Measurements from ENCODE around the gene QSOX2. TPM values are rescaled to one million over a fixed set of nuclear protein-coding genes. Genes with fewer than 3 reads are reported as not detected.

QSOX2 gene
- polyA plus RNA-seq, 2 of the 4 experiments (the other 2 are of a cell fraction) = 22.3 to 30.2 TPM

DNA sequence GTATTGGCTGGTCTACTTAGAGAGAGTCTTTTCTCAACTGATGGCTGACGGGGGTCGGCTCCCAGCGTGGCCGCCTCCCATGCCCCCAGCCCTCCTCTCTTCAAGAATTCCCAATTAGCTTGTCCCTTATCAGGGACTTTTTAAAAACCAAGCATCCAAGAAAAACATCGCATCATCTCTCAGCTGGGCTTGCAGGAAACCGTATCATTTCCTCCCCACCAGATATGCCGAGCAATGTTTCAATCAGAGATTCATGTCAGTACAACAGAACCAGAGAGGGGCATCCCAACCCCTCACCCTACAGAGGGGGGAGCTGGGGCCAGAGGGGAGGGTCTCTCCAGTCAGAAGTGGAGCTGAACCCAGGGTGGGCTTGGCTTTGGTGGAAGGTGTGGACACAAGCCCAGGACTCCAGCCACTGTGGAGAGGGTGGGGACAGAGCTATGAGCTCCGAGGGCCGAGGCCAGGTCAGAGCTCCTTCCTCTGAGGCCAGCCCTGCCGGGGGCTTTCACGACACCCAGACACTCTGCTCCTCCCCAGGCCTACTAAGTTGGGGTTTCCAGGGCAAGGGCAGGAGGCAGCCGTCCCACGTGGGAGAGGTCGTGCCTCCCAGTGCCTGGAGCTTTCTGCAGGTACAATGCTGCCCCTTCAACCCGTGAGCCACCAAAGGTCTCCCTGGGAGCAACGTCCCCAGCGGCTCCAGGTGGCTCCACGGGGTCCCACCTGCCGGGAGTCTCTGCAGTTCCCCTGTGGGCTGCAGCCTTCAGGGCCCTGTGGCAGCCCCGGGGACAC, 87.9 kb downstream of the QSOX2 start:
- Histone ChIP-seq H3K4me1 (no peaks in the 10 kb centered on the region), H3K27ac (no peak overlapping the region), H3K9me3 (no peaks in the 10 kb centered on the region), H3K4me3 (no peak overlapping the region), H3K4me2 (no peak overlapping the region)
- ATAC-seq (no peak), FAIRE-seq (no peak), DNase-seq (ENCODE audit: low read depth in 1 of 2, low spot score in 1 of 2) (no peak)
- POLR2A ChIA-PET = no interaction called here
- no peak for TF ChIP-seq ZSCAN20 (CRISPR knock-in tag; IDR thresholded peaks at IDR 0.05)
- TF ChIP-seq PHF8 (IDR thresholded peaks at IDR 0.05; ENCODE audit: borderline replicate concordance, low read depth) = no peak
- no peak for TF ChIP-seq HMGXB4 (CRISPR knock-in tag; IDR thresholded peaks at IDR 0.05; ENCODE audit: borderline replicate concordance)
- no peak for TF ChIP-seq BHLHE40 (IDR thresholded peaks at IDR 0.05; ENCODE audit: low read depth, low read length)
- TF ChIP-seq CBX8 (IDR thresholded peaks at IDR 0.05) = no peak
- TF ChIP-seq CHD4 (IDR thresholded peaks at IDR 0.05; ENCODE audit: borderline replicate concordance) = no peak
- TF ChIP-seq MYC (IDR thresholded peaks at IDR 0.05; ENCODE audit: borderline replicate concordance, low read length) = no peak
- TF ChIP-seq, protein P1, sequence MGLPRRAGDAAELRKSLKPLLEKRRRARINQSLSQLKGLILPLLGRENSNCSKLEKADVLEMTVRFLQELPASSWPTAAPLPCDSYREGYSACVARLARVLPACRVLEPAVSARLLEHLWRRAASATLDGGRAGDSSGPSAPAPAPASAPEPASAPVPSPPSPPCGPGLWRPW (IDR thresholded peaks at IDR 0.05) = no peak
- TF ChIP-seq HDAC2 (IDR thresholded peaks at IDR 0.05) = no peak
- TF ChIP-seq ZC3H11A (IDR thresholded peaks at IDR 0.05) = no peak
- TF ChIP-seq, protein P2, sequence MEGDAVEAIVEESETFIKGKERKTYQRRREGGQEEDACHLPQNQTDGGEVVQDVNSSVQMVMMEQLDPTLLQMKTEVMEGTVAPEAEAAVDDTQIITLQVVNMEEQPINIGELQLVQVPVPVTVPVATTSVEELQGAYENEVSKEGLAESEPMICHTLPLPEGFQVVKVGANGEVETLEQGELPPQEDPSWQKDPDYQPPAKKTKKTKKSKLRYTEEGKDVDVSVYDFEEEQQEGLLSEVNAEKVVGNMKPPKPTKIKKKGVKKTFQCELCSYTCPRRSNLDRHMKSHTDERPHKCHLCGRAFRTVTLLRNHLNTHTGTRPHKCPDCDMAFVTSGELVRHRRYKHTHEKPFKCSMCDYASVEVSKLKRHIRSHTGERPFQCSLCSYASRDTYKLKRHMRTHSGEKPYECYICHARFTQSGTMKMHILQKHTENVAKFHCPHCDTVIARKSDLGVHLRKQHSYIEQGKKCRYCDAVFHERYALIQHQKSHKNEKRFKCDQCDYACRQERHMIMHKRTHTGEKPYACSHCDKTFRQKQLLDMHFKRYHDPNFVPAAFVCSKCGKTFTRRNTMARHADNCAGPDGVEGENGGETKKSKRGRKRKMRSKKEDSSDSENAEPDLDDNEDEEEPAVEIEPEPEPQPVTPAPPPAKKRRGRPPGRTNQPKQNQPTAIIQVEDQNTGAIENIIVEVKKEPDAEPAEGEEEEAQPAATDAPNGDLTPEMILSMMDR (IDR thresholded peaks at IDR 0.05) = no peak
- no peak for TF ChIP-seq SMC3 (IDR thresholded peaks at IDR 0.05)
- TF ChIP-seq, protein P3, sequence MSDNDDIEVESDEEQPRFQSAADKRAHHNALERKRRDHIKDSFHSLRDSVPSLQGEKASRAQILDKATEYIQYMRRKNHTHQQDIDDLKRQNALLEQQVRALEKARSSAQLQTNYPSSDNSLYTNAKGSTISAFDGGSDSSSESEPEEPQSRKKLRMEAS (IDR thresholded peaks at IDR 0.05) = no peak
- TF ChIP-seq GATA3 (IDR thresholded peaks at IDR 0.05; ENCODE audit: borderline replicate concordance) = no peak
- 45% methylated on average over 15 of the region's 20 CpGs for WGBS (ENCODE audit: missing lambda C conversion rate)
- CTCF ChIA-PET = interaction anchor here (0.7 to 1.8 kb wide), 8 partner anchors 10 to 456 kb away, joined by 3 to 7 read pairs (median 3); partner anchors contain the start of gene KCNT1

Other genes starting within 250 kb of the QSOX2 start
- 12.7 and 16.1 TPM in 2 replicates for gene NACC2, start 150.5 kb downstream of the QSOX2 start, polyA plus RNA-seq (2011; rRNA removed)
- gene NACC2, start 150.5 kb downstream of the QSOX2 start, polyA plus RNA-seq (2017; fragmentation: RNase III; extraction: RNeasy Plus Mini Kit Qiagen cat#74134 plus additional on column Dnase treatment) = 28.4 to 29.5 TPM (median 29.2 TPM) in 3 replicates
- 13.0 and 15.3 TPM in 2 replicates for gene TMEM250, start 126.9 kb downstream of the QSOX2 start, polyA plus RNA-seq (2011; rRNA removed)
- gene TMEM250, start 126.9 kb downstream of the QSOX2 start, polyA plus RNA-seq (2017; fragmentation: RNase III; extraction: RNeasy Plus Mini Kit Qiagen cat#74134 plus additional on column Dnase treatment) = 31.4 to 35.2 TPM (median 34.0 TPM) in 3 replicates
- 0.03 and 0.04 TPM in 2 replicates for gene LHX3, start 40.7 kb downstream of the QSOX2 start, polyA plus RNA-seq (2011; rRNA removed)
- gene LHX3, start 40.7 kb downstream of the QSOX2 start, polyA plus RNA-seq (2017; fragmentation: RNase III; extraction: RNeasy Plus Mini Kit Qiagen cat#74134 plus additional on column Dnase treatment) = 0.03 to 0.04 TPM in 2 of 3 replicates, not detected in the other
- under 0.01 and 0.03 TPM in 2 replicates for gene CCDC187, start 58.3 kb upstream of the QSOX2 start, polyA plus RNA-seq (2011; rRNA removed)
- 0.03 TPM in 1 of 3 replicates, not detected in the others for gene CCDC187, start 58.3 kb upstream of the QSOX2 start, polyA plus RNA-seq (2017; fragmentation: RNase III; extraction: RNeasy Plus Mini Kit Qiagen cat#74134 plus additional on column Dnase treatment)
- 2.1 TPM in 2 replicates for gene GPSM1, start 81.7 kb upstream of the QSOX2 start, polyA plus RNA-seq (2011; rRNA removed)
- gene GPSM1, start 81.7 kb upstream of the QSOX2 start, polyA plus RNA-seq (2017; fragmentation: RNase III; extraction: RNeasy Plus Mini Kit Qiagen cat#74134 plus additional on column Dnase treatment) = 8.2 to 9.9 TPM (median 8.8 TPM) in 3 replicates
- 5.1 and 8.0 TPM in 2 replicates for gene DNLZ, start 117.9 kb upstream of the QSOX2 start, polyA plus RNA-seq (2011; rRNA removed)
- gene DNLZ, start 117.9 kb upstream of the QSOX2 start, polyA plus RNA-seq (2017; fragmentation: RNase III; extraction: RNeasy Plus Mini Kit Qiagen cat#74134 plus additional on column Dnase treatment) = 19.0 to 19.9 TPM (median 19.1 TPM) in 3 replicates
- gene CARD9, start 127.9 kb upstream of the QSOX2 start, polyA plus RNA-seq (2011; rRNA removed) = 0.21 and 0.25 TPM in 2 replicates
- 0.94 to 1.2 TPM (median 0.94 TPM) in 3 replicates for gene CARD9, start 127.9 kb upstream of the QSOX2 start, polyA plus RNA-seq (2017; fragmentation: RNase III; extraction: RNeasy Plus Mini Kit Qiagen cat#74134 plus additional on column Dnase treatment)
- 2.7 and 3.1 TPM in 2 replicates for gene SNAPC4, start 154.4 kb upstream of the QSOX2 start, polyA plus RNA-seq (2011; rRNA removed)
- gene SNAPC4, start 154.4 kb upstream of the QSOX2 start, polyA plus RNA-seq (2017; fragmentation: RNase III; extraction: RNeasy Plus Mini Kit Qiagen cat#74134 plus additional on column Dnase treatment) = 10.1 to 10.8 TPM (median 10.3 TPM) in 3 replicates
- gene ENTR1, start 164.8 kb upstream of the QSOX2 start, polyA plus RNA-seq (2011; rRNA removed) = 69.0 and 75.8 TPM in 2 replicates
- 63.8 to 67.4 TPM (median 66.7 TPM) in 3 replicates for gene ENTR1, start 164.8 kb upstream of the QSOX2 start, polyA plus RNA-seq (2017; fragmentation: RNase III; extraction: RNeasy Plus Mini Kit Qiagen cat#74134 plus additional on column Dnase treatment)
- gene PMPCA, start 164.8 kb upstream of the QSOX2 start, polyA plus RNA-seq (2011; rRNA removed) = 53.4 and 71.1 TPM in 2 replicates
- 83.0 to 101 TPM (median 89.2 TPM) in 3 replicates for gene PMPCA, start 164.8 kb upstream of the QSOX2 start, polyA plus RNA-seq (2017; fragmentation: RNase III; extraction: RNeasy Plus Mini Kit Qiagen cat#74134 plus additional on column Dnase treatment)
- 5.2 and 5.8 TPM in 2 replicates for gene INPP5E, start 194.0 kb upstream of the QSOX2 start, polyA plus RNA-seq (2011; rRNA removed)
- gene INPP5E, start 194.0 kb upstream of the QSOX2 start, polyA plus RNA-seq (2017; fragmentation: RNase III; extraction: RNeasy Plus Mini Kit Qiagen cat#74134 plus additional on column Dnase treatment) = 9.8 to 12.4 TPM (median 11.2 TPM) in 3 replicates
- 24.2 and 32.3 TPM in 2 replicates for gene SEC16A, start 237.2 kb upstream of the QSOX2 start, polyA plus RNA-seq (2011; rRNA removed)
- gene SEC16A, start 237.2 kb upstream of the QSOX2 start, polyA plus RNA-seq (2017; fragmentation: RNase III; extraction: RNeasy Plus Mini Kit Qiagen cat#74134 plus additional on column Dnase treatment) = 35.7 to 41.5 TPM (median 38.0 TPM) in 3 replicates